ENCODE results near the gene MAP1LC3B2. TPM values are rescaled to one million over a fixed set of nuclear protein-coding genes. Genes with fewer than 3 reads are reported as not detected.
A peak's percentile ranks its signal among the peaks of the same experiment; 100 is the strongest.

The MAP1LC3B2 gene
- total and polyA plus RNA-seq, 2 of the 13 experiments (the other 11 are each of a cell fraction or from before 2014, with no cell fraction given), result 0.60 to 2.2 TPM

GRCh38 chr12:116529048-116529447 is 30.1 kb upstream of the MAP1LC3B2 start (continued):
- TF ChIP-seq, protein P1, sequence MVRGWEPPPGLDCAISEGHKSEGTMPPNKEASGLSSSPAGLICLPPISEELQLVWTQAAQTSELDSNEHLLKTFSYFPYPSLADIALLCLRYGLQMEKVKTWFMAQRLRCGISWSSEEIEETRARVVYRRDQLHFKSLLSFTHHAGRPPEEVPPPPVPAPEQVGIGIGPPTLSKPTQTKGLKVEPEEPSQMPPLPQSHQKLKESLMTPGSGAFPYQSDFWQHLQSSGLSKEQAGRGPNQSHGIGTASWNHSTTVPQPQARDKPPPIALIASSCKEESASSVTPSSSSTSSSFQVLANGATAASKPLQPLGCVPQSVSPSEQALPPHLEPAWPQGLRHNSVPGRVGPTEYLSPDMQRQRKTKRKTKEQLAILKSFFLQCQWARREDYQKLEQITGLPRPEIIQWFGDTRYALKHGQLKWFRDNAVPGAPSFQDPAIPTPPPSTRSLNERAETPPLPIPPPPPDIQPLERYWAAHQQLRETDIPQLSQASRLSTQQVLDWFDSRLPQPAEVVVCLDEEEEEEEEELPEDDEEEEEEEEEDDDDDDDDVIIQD (CRISPR knock-in tag; IDR thresholded peaks at IDR 0.05; ENCODE audit: low read depth), result no peak
- TF ChIP-seq RAD51 (IDR thresholded peaks at IDR 0.05; ENCODE audit: borderline replicate concordance), result no peak
- no peak for TF ChIP-seq NFATC3 (CRISPR knock-in tag; IDR thresholded peaks at IDR 0.05)
- TF ChIP-seq ZSCAN30 (CRISPR knock-in tag; IDR thresholded peaks at IDR 0.05), result no peak
- 0 out of 2 replicates have a peak, but pooled peaks have one; percentile 30 for TF ChIP-seq HOXA3 (CRISPR knock-in tag; IDR thresholded peaks at IDR 0.05)
- TF ChIP-seq FOXA1 (IDR thresholded peaks at IDR 0.05), result peak; percentile 61
- TF ChIP-seq FOXA1 (CRISPR knock-in tag; IDR thresholded peaks at IDR 0.05), result peak; percentile 97
- TF ChIP-seq MAF1 (CRISPR knock-in tag; IDR thresholded peaks at IDR 0.05; ENCODE audit: borderline replicate concordance), result no peak
- TF ChIP-seq KLF16 (CRISPR knock-in tag; IDR thresholded peaks at IDR 0.05), result no peak
- TF ChIP-seq MAFF (IDR thresholded peaks at IDR 0.05; ENCODE audit: low read depth, low read length), result no peak
- no peak for TF ChIP-seq ADNP (CRISPR knock-in tag; IDR thresholded peaks at IDR 0.05)
- TF ChIP-seq IKZF4 (CRISPR knock-in tag; IDR thresholded peaks at IDR 0.05; ENCODE audit: borderline replicate concordance, low read depth, not compliant biosample characterization), result no peak
- no peak for TF ChIP-seq KLF12 (CRISPR knock-in tag; IDR thresholded peaks at IDR 0.05; ENCODE audit: borderline replicate concordance)
- TF ChIP-seq NR2C2 (CRISPR knock-in tag; IDR thresholded peaks at IDR 0.05; ENCODE audit: borderline replicate concordance), result no peak
- TF ChIP-seq ZNF772 (CRISPR knock-in tag; IDR thresholded peaks at IDR 0.05), result no peak
- no peak for TF ChIP-seq KDM6A (CRISPR knock-in tag; IDR thresholded peaks at IDR 0.05; ENCODE audit: low read depth)
- TF ChIP-seq ZKSCAN8 (CRISPR knock-in tag; IDR thresholded peaks at IDR 0.05; ENCODE audit: borderline replicate concordance), result no peak
- TF ChIP-seq, protein P2, sequence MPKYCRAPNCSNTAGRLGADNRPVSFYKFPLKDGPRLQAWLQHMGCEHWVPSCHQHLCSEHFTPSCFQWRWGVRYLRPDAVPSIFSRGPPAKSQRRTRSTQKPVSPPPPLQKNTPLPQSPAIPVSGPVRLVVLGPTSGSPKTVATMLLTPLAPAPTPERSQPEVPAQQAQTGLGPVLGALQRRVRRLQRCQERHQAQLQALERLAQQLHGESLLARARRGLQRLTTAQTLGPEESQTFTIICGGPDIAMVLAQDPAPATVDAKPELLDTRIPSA (CRISPR knock-in tag; IDR thresholded peaks at IDR 0.05; ENCODE audit: borderline replicate concordance), result no peak
- no peak for TF ChIP-seq MAZ (IDR thresholded peaks at IDR 0.05; ENCODE audit: borderline replicate concordance, low read depth, low read length)
- no peak for TF ChIP-seq MAZ (CRISPR knock-in tag; IDR thresholded peaks at IDR 0.05; ENCODE audit: low read depth)
- TF ChIP-seq RFXAP (CRISPR knock-in tag; IDR thresholded peaks at IDR 0.05; ENCODE audit: borderline replicate concordance), result no peak
- TF ChIP-seq ZNF451 (CRISPR knock-in tag; IDR thresholded peaks at IDR 0.05), result no peak
- no peak for TF ChIP-seq PRPF4 (IDR thresholded peaks at IDR 0.05; ENCODE audit: low read depth, low read length, poor library complexity, severe bottlenecking)
- TF ChIP-seq ZNF747 (CRISPR knock-in tag; IDR thresholded peaks at IDR 0.05; ENCODE audit: borderline replicate concordance), result no peak
- no peak for TF ChIP-seq ZNF121 (CRISPR knock-in tag; IDR thresholded peaks at IDR 0.05)
- TF ChIP-seq ZNF83 (CRISPR knock-in tag; IDR thresholded peaks at IDR 0.05; ENCODE audit: borderline replicate concordance), result no peak
- TF ChIP-seq ZNF335 (CRISPR knock-in tag; IDR thresholded peaks at IDR 0.05), result no peak
- TF ChIP-seq HNRNPL (IDR thresholded peaks at IDR 0.05; ENCODE audit: low read depth, low read length), result no peak
- TF ChIP-seq TRAFD1 (CRISPR knock-in tag; IDR thresholded peaks at IDR 0.05; ENCODE audit: borderline replicate concordance), result no peak
- no peak for TF ChIP-seq NONO (IDR thresholded peaks at IDR 0.05)
- peak; percentile 44; the same call in 1 of the 2 replicates for TF ChIP-seq NONO (CRISPR knock-in tag; conservative IDR thresholded peaks at IDR 0.05)
